ENCODE results near the gene ATP1A1.

ATP1A1 gene

GRCh38 chr1:116382321-116382720, 9.3 kb downstream of the ATP1A1 start:
- no peak for TF ChIP-seq CTCF (conservative IDR thresholded peaks at IDR 0.05; ENCODE audit: low read length)
- no peak for DNase-seq (ENCODE audit: low read depth)
- H3K4me3 ChIP-seq (ENCODE audit: low read length) = no peak overlapping the region

GRCh38 chr1:116382857-116383483, 9.9 kb downstream of the ATP1A1 start:
- TF ChIP-seq CTCF (conservative IDR thresholded peaks at IDR 0.05; ENCODE audit: low read length) = no peak
- no peak overlapping the region for H3K4me3 ChIP-seq (ENCODE audit: low read length)
- DNase-seq (ENCODE audit: low read depth) = no peak

- no peak overlapping the region for H3K4me3 ChIP-seq (ENCODE audit: low read length)
- DNase-seq (ENCODE audit: low read depth) = no peak
- TF ChIP-seq CTCF (conservative IDR thresholded peaks at IDR 0.05; ENCODE audit: low read length) = no peak
Measured at GRCh38 chr1:116386042-116386441, 13.0 kb downstream of the ATP1A1 start.

- no peak for TF ChIP-seq CTCF (conservative IDR thresholded peaks at IDR 0.05; ENCODE audit: low read length)
- no peak overlapping the region for H3K4me3 ChIP-seq (ENCODE audit: low read length)
- DNase-seq (ENCODE audit: low read depth) = no peak
Measured at GRCh38 chr1:116387551-116387950, 14.5 kb downstream of the ATP1A1 start.

GRCh38 chr1:116388122-116388521, 15.1 kb downstream of the ATP1A1 start:
- TF ChIP-seq CTCF (conservative IDR thresholded peaks at IDR 0.05; ENCODE audit: low read length) = no peak
- H3K4me3 ChIP-seq (ENCODE audit: low read length) = no peak overlapping the region
- no peak for DNase-seq (ENCODE audit: low read depth)

- DNase-seq (ENCODE audit: low read depth) = no peak
- H3K4me3 ChIP-seq (ENCODE audit: low read length) = no peak overlapping the region
- TF ChIP-seq CTCF (conservative IDR thresholded peaks at IDR 0.05; ENCODE audit: low read length) = no peak
Measured at GRCh38 chr1:116389013-116389412, 16.0 kb downstream of the ATP1A1 start.

- TF ChIP-seq CTCF (conservative IDR thresholded peaks at IDR 0.05; ENCODE audit: low read length) = no peak
- no peak for DNase-seq (ENCODE audit: low read depth)
- H3K4me3 ChIP-seq (ENCODE audit: low read length) = no peak overlapping the region
Measured at GRCh38 chr1:116389686-116390085, 16.6 kb downstream of the ATP1A1 start.
